Measurements from ENCODE around the gene FOXA3. TPM values are rescaled to one million over a fixed set of nuclear protein-coding genes. Genes with fewer than 3 reads are reported as not detected.

Gene FOXA3
- total RNA-seq, 2 experiments from 2014 or later, result 0.40 to 0.62 TPM

DNA sequence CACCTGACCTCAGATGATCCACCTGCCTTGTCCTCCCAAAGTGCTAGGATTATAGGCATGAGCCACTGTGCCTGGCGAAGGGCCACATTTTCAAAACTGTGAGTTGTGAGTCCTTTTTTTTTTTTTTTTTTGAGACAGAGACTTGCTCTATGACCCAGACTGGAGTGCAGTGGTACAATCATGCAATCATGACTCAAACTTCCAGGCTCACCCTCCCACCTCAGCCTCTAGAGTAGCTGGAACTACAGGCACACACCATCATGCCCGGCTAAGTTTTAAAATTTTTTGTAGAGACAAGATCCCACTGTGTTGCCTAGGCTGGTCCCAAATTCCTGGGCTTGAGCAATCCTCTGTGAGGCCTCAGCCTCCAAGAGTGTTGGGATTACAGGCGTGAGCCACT lies 42.1 kb downstream of the FOXA3 start:
- no peak overlapping the region for H3K27ac Mint-ChIP-seq
- H3K27me3 Mint-ChIP-seq, result peaks cover 8% of the 10 kb centered on the region
- no peaks in the 10 kb centered on the region for H3K36me3 Mint-ChIP-seq (ENCODE audit: low read depth)
- peaks cover 5% of the 10 kb centered on the region for H3K4me1 Mint-ChIP-seq
- H3K9me3 Mint-ChIP-seq (ENCODE audit: low read depth), result no peaks in the 10 kb centered on the region
- no peak for ATAC-seq
- intact Hi-C loops (cut with DNase I, micrococcal nuclease), result no loop called here
- ChIA-PET CTCF (interaction anchor here (0.8 kb wide), 1 partner anchor 43 kb away, joined by 3 read pairs; no protein-coding TSS in a partner anchor), POLR2A (interaction anchor here (0.6 kb wide), 1 partner anchor 198 kb away, joined by 3 read pairs; no protein-coding TSS in a partner anchor)
- DNase-seq, result no peak
- no peak overlapping the region for H3K4me3 Mint-ChIP-seq

DNA sequence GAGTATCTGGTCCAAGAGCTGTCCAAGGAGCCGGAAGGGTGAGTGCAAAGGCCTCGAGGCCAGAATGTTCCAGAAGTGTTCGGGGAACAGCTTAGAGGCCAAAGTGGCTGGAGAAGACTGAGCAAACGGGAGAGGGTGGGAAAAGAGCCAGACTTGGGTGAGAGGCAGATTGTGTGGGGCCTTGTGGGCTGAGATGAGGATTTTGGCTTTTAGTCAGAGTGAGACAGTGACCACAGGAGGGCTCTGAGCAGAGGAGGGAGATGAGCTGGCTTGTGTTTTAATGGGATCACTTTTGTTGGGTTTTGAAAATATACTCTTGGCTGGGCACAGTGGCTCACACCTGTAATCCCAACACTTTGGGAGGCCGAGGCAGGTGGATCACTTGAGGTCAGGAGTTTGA lies 44.8 kb downstream of the FOXA3 start:
- CTCF ChIA-PET, result interaction anchor here (0.6 kb wide), 1 partner anchor 96 kb away, joined by 3 read pairs; no protein-coding TSS in a partner anchor
- Mint-ChIP-seq H3K27me3 (peaks cover 17% of the 10 kb centered on the region), H3K27ac (no peak overlapping the region), H3K9me3 (ENCODE audit: low read depth) (no peaks in the 10 kb centered on the region), H3K4me3 (no peak overlapping the region), H3K4me1 (no peaks in the 10 kb centered on the region), H3K36me3 (ENCODE audit: low read depth) (no peaks in the 10 kb centered on the region)
- POLR2A ChIA-PET, result no interaction called here
- intact Hi-C loops (cut with DNase I, micrococcal nuclease), result no loop called here
- ATAC-seq (no peak), DNase-seq (no peak)

DNA sequence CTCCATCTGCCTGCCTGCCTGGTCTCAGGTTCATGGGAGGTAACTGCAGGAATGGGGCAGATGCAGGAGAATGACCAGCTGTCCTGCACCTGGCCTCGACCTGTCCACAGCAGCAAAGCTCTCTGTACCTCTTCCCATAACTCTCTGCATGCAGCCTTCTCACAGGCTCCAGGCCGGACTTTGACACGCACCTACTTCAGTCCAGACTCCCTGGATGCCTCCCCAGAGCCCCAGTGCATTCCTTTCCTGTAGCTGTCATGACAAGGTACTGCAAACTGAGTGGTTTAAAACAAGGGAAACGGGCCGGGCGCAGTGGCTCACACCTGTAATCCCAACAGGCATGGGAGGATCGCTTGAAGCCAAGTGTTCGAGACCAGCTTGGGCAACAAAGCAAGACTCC lies 47.2 kb downstream of the FOXA3 start:
- intact Hi-C loops (cut with DNase I, micrococcal nuclease), result no loop called here
- ChIA-PET POLR2A (no interaction called here), CTCF (interaction anchor here (0.7 kb wide), 1 partner anchor 124 kb away, joined by 5 read pairs; no protein-coding TSS in a partner anchor)

DNA sequence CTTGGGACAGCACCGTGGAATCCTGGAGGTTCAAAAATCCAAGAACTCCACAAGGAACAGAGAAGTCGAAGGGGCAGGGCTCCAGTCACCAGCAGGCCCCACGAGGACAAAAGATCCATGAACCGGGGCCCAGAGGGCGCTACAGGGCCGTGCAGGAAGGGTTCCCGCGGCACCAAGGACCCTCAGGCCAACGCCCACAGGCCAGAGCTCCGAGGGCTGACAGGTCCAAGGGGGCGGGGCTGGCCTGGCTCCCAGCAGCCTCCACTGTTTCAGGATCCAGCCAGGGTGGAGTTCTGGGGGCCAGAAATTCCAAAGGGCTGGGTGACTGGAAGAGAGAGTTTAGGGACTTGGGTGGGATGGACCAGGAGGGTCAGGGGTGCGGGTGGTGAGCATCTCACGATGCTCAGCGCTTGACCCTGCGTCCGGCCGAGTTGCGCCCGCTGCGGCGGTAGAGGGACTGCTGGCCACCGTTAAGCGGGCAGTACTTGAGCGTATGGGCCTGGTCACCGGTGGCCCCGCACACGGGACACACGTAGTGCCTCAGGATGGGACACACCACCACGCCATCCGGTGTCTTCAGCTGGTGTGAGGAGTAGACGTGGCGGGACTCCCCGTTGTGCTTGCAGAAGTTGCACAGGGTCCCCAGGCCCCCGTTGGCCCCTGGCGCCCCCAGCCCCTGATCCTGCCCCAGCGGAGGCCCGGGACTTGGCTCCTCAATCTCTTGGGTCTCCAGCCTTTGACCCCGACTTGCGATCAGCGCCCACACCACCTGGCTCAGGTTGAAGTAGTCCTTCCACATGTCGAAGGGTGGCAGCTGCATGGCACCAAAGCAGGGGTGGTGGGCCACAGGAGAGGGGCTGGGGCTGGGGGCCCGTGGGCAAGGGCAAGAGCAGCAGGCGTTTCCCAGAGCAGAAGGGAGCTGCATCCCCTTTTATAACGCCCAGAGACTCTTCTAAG lies 50.0 kb downstream of the FOXA3 start, which contains the start of gene NANOS2:
NANOS2 (minus strand) TSS at position 905 of the 957 bp plus-strand sequence; CDS start at position 820, 85 bp downstream.
- no peak for ATAC-seq
- Mint-ChIP-seq H3K9me3 (ENCODE audit: low read depth) (no peaks in the 10 kb centered on the region), H3K27me3 (peaks cover 19% of the 10 kb centered on the region), H3K4me1 (peaks cover 2% of the 10 kb centered on the region), H3K4me3 (no peak within 1 kb of the TSS), H3K36me3 (ENCODE audit: low read depth) (no peaks in the 10 kb centered on the region), H3K27ac (no peak within 1 kb of the TSS)
- POLR2A ChIA-PET, result interaction anchor here (0.5 kb wide), 1 partner anchor 19 kb away, joined by 4 read pairs; no protein-coding TSS in a partner anchor
- DNase-seq, result peak; percentile 27
- intact Hi-C loops (cut with DNase I, micrococcal nuclease), result no loop called here
- CTCF ChIA-PET, result interaction anchor here (0.6 kb wide), 1 partner anchor 120 kb away, joined by 3 read pairs; no protein-coding TSS in a partner anchor

More for the DNA sequence above, 47.2 kb downstream of the FOXA3 start:
- Mint-ChIP-seq H3K4me3 (no peak overlapping the region), H3K9me3 (ENCODE audit: low read depth) (no peaks in the 10 kb centered on the region), H3K27me3 (peaks cover 18% of the 10 kb centered on the region), H3K36me3 (ENCODE audit: low read depth) (no peaks in the 10 kb centered on the region), H3K4me1 (no peaks in the 10 kb centered on the region), H3K27ac (no peak overlapping the region)
- ATAC-seq (no peak), DNase-seq (no peak)

DNA sequence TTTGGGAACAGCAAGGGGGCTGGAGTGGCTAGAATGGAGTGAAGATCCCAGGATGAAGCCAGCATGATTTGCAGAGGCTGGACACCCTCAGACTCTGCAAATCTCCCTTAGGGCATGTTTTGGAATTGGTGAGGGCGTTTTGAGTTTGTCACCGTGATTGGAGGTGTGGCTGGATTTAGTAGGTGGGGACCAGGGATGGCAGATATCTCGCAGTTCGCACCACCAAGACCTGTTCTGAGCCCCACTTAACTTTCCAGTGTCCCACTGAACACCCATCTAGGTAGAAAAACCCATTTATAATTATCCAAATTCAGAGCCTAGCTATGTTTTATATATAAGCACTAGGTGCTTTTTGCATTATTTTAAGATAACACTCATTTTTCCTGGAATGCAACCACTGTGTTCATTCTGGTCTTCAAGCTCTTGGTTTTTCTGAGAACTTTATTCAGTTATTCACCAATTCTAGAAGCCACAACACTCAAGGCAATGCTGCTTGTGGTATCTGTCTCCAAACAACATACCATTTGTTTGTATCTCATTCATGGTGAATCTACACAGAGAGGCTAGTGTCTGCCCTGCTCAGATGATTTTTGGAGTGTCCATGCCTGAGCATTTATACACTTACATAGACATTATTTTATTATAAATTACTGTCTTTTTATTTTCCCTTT lies 53.4 kb downstream of the FOXA3 start:
- ChIA-PET CTCF (interaction anchor here (0.7 to 0.8 kb wide), 2 partner anchors 10 to 19 kb away, joined by 3 to 4 read pairs; no protein-coding TSS in a partner anchor), POLR2A (interaction anchor here (0.6 kb wide), 1 partner anchor 97 kb away, joined by 3 read pairs; no protein-coding TSS in a partner anchor)
- Mint-ChIP-seq H3K36me3 (ENCODE audit: low read depth) (no peaks in the 10 kb centered on the region), H3K4me3 (no peak overlapping the region), H3K27ac (no peak overlapping the region), H3K9me3 (ENCODE audit: low read depth) (no peaks in the 10 kb centered on the region), H3K4me1 (peaks cover 2% of the 10 kb centered on the region), H3K27me3 (peaks cover 14% of the 10 kb centered on the region)
- ATAC-seq (peak; percentile 45), DNase-seq (no peak)
- intact Hi-C loops (cut with DNase I, micrococcal nuclease), result loop anchor here in 1 of 2 experiments (2.0 kb wide), 1 partner anchor 27 kb away; no protein-coding TSS in a partner anchor

DNA sequence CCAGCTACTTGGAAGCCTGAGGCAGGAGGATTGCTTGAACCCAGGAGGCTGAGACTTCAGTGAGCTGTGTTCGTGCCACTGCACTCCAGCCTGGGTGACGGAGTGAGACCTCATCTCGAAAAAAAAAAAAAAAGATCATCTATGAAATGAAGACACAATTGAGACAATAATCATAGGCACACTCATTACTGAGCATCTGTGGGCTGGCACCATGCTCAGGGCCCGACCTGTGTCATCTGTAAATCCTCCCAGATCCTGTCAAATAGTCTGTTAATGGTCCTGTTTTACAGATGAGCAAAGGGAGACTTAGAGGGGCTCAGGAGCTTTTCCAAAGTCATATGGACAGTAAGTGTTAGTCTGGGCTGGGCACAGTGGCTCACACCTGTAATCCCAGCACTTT lies 54.6 kb downstream of the FOXA3 start:
- Mint-ChIP-seq H3K36me3 (ENCODE audit: low read depth) (no peaks in the 10 kb centered on the region), H3K9me3 (ENCODE audit: low read depth) (no peaks in the 10 kb centered on the region), H3K4me3 (no peak overlapping the region), H3K4me1 (peaks cover 2% of the 10 kb centered on the region), H3K27ac (no peak overlapping the region), H3K27me3 (peaks cover 6% of the 10 kb centered on the region)
- ATAC-seq (no peak), DNase-seq (no peak)
- ChIA-PET CTCF (interaction anchor here (0.6 to 1.0 kb wide), 2 partner anchors 25 to 151 kb away, joined by 3 read pairs; no protein-coding TSS in a partner anchor), POLR2A (no interaction called here)
- intact Hi-C loops (cut with DNase I, micrococcal nuclease), result loop anchor here in 1 of 2 experiments (2.0 kb wide), 1 partner anchor 28 kb away; no protein-coding TSS in a partner anchor

DNA sequence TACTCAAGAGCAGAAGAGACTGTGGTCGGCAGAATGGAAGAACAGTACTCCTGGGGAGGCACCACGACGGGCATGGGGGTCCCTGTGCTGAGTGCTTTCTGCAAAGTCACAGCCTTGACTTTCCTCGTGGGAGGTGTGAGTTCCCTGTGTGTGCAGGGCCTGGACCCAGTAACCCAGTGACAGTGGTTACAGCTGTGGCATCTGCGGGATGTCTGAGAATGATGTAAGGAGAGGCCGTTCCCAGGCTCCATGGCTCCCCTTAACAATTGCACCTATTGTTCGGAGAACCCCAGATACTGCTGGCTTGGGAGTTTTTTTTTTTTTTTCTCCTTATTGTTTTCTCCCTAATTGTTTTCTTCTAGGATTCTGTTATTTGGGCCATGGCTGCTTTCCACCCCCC lies 55.6 kb downstream of the FOXA3 start:
- POLR2A ChIA-PET, result no interaction called here

DNA sequence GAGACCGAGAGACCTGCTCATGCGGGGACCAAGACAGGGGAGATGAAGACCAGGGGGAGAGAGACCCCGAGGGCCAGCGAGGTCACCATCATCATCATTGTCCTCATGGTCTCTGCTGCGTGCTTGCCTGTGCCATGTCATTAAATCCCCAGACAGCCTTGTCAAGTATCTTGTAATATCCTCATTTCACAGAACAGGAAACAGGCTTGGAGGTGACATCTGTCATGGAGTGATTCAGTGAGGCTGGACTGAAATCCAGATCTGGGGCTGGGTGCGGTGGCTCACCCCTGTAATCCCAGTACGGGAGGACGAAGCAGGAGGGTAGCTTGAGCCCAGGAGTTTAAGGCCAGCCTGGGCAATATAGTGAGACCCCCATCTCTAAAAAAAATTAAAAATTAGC lies 56.3 kb downstream of the FOXA3 start:
- Mint-ChIP-seq H3K4me3 (no peak overlapping the region), H3K36me3 (ENCODE audit: low read depth) (no peaks in the 10 kb centered on the region), H3K4me1 (peaks cover 2% of the 10 kb centered on the region), H3K27ac (no peak overlapping the region), H3K27me3 (peaks cover 6% of the 10 kb centered on the region), H3K9me3 (ENCODE audit: low read depth) (no peaks in the 10 kb centered on the region)
- POLR2A ChIA-PET, result no interaction called here
- ATAC-seq, result peak; percentile 56
- peak; percentile 33 for DNase-seq
- CTCF ChIA-PET, result interaction anchor here (0.6 kb wide), 1 partner anchor 28 kb away, joined by 3 read pairs; no protein-coding TSS in a partner anchor
- intact Hi-C loops (cut with DNase I, micrococcal nuclease), result no loop called here

More for the DNA sequence above, 55.6 kb downstream of the FOXA3 start:
- ATAC-seq, result no peak
- H3K27me3 Mint-ChIP-seq, result peaks cover 6% of the 10 kb centered on the region
- intact Hi-C loops (cut with DNase I, micrococcal nuclease), result loop anchor here in 1 of 2 experiments (2.0 kb wide), 1 partner anchor 29 kb away; no protein-coding TSS in a partner anchor
- H3K27ac Mint-ChIP-seq, result no peak overlapping the region
- no peak overlapping the region for H3K4me3 Mint-ChIP-seq
- no peaks in the 10 kb centered on the region for H3K9me3 Mint-ChIP-seq (ENCODE audit: low read depth)
- CTCF ChIA-PET, result interaction anchor here (0.6 kb wide), 1 partner anchor 184 kb away, joined by 3 read pairs; no protein-coding TSS in a partner anchor
- peak; percentile 16 for DNase-seq
- no peaks in the 10 kb centered on the region for H3K36me3 Mint-ChIP-seq (ENCODE audit: low read depth)
- peaks cover 2% of the 10 kb centered on the region for H3K4me1 Mint-ChIP-seq

DNA sequence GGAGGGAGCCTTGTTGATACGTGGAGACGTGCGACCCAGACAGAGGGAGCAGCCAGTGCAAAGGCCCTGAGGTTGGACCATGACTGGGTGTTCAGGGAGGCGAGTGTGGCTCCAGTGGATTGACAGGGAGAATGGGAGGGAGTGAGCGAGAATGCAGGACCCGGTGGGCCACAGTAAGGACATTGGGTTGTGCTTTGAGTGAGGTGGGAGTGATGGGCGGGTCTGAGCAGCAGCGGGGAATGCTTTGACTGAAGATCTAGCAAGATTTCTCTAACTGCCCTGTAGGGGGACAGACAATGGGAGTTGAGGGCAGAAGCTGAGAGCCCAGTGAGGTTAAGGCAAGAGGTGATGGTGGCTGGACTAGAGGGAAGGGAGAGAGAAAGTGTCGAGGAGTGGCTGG lies 58.2 kb downstream of the FOXA3 start:
- ATAC-seq, result peak; percentile 55
- POLR2A ChIA-PET, result no interaction called here

More for the DNA sequence above, 58.2 kb downstream of the FOXA3 start:
- intact Hi-C loops (cut with DNase I, micrococcal nuclease), result no loop called here
- no peaks in the 10 kb centered on the region for H3K36me3 Mint-ChIP-seq (ENCODE audit: low read depth)
- H3K27me3 Mint-ChIP-seq, result peaks cover 2% of the 10 kb centered on the region
- H3K4me1 Mint-ChIP-seq, result peaks cover 4% of the 10 kb centered on the region
- no peak overlapping the region for H3K27ac Mint-ChIP-seq
- no peak overlapping the region for H3K4me3 Mint-ChIP-seq
- no peaks in the 10 kb centered on the region for H3K9me3 Mint-ChIP-seq (ENCODE audit: low read depth)
- CTCF ChIA-PET, result interaction anchor here (0.8 kb wide), 1 partner anchor 207 kb away, joined by 3 read pairs; no protein-coding TSS in a partner anchor
- peak; percentile 36 for DNase-seq
